ENCODE measurements around the gene CLDN6.

The CLDN6 gene

DNA sequence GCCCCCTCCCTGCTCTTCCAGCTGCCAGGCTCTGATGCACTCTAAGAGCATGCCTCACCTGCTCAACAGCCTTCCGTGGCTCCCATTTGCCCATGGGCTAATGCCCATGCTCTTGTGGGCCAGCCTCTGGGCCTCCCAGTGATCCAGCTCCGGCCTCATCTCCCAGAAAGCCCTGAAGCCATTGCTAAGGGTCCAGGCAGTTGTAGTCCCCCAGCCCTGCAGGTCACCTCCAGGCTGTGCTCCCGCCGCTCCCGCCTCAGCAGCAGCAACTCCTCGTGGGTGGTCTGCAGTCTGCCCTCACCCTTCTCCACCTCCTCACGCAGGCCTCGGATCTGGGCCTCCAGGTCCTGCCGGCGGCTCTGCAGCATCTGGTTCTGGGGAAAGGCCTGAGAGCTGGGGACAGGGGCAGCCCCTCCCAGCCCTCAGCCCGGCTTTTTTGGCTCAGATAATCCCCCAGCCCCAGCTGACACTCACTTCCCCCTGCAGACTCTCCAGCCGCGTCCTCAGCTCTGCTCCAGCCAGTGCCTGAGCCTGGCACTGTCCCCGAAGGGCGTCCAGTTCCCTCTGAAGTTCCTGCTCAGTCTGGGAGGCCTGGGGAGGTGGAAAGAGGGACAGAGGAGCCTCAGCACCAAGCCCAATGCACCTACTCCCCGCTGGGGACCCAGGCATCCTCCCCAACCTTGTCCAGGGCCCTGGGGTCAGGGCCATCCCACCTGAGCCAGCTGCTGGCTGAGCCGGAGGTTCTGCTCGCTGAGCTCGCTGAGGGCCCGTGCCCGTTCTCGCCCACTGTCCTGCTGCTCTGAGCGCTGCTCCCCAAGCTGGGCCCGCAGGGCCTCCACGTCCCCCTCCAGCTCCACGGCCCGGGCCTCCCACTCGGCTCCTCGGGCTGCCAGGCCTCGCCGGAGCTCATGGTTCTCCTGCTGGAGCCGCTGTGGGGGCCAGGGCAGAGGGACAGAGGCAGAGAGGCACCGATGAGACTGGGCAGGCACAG is 12.5 kb upstream of the CLDN6 start:
- no peak overlapping the region for H4K12ac ChIP-seq (ENCODE audit: low read depth, low read length)
- no peak overlapping the region for H3K18ac ChIP-seq (ENCODE audit: low read length)
- H4K8ac ChIP-seq (ENCODE audit: low read depth, low read length) = no peak overlapping the region
- no CpG with 5 or more reads among the region's 33 CpGs for WGBS (ENCODE audit: extremely low coverage, insufficient coverage, insufficient read length)
- H3K23ac ChIP-seq (ENCODE audit: low read length) = no peak overlapping the region
- no peak overlapping the region for H2BK12ac ChIP-seq (ENCODE audit: low read length)
- H2BK120ac ChIP-seq (ENCODE audit: insufficient read depth, low read length, poor library complexity) = no peak overlapping the region
- H3K27me3 ChIP-seq (ENCODE audit: insufficient read depth, low read length) = no peaks in the 10 kb centered on the region
- peaks cover 7% of the 10 kb centered on the region in 2 experiments for H3K4me1 ChIP-seq (ENCODE audit: control insufficient read depth in 1 of 2, insufficient read depth in 2 of 2, low read length in 2 of 2)
- no peak overlapping the region for H2AK5ac ChIP-seq (ENCODE audit: low read length)
- H3K79me1 ChIP-seq (ENCODE audit: low read length) = no peaks in the 10 kb centered on the region
- H3K9ac ChIP-seq (ENCODE audit: low read length) = no peak overlapping the region
- peaks cover 20% of the 10 kb centered on the region in 2 experiments for H3K36me3 ChIP-seq (ENCODE audit: control insufficient read depth in 1 of 2, insufficient read depth in 2 of 2, low read length in 2 of 2)
- no peaks in the 10 kb centered on the region for H3K9me3 ChIP-seq (ENCODE audit: insufficient read depth, low read depth, low read length)
- no peak overlapping the region for H3K4ac ChIP-seq (ENCODE audit: low read depth, low read length)
- no peak overlapping the region for H3K27ac ChIP-seq (ENCODE audit: low read depth, low read length)
- H2AFZ ChIP-seq (ENCODE audit: insufficient read depth, low read length, poor library complexity) = no peak overlapping the region
- no peak overlapping the region for H3K4me3 ChIP-seq (ENCODE audit: low read depth, low read length)
- H3K4me2 ChIP-seq (ENCODE audit: low read length) = no peak overlapping the region
- no peaks in the 10 kb centered on the region for H3K79me2 ChIP-seq (ENCODE audit: control insufficient read depth, insufficient read depth, low read length, poor library complexity)
- DNase-seq = no peak
- H4K91ac ChIP-seq (ENCODE audit: low read depth, low read length) = no peak overlapping the region
- no peak overlapping the region for H2BK5ac ChIP-seq (ENCODE audit: low read depth, low read length, poor library complexity)
- no peak overlapping the region for H3K14ac ChIP-seq (ENCODE audit: low read length)

DNA sequence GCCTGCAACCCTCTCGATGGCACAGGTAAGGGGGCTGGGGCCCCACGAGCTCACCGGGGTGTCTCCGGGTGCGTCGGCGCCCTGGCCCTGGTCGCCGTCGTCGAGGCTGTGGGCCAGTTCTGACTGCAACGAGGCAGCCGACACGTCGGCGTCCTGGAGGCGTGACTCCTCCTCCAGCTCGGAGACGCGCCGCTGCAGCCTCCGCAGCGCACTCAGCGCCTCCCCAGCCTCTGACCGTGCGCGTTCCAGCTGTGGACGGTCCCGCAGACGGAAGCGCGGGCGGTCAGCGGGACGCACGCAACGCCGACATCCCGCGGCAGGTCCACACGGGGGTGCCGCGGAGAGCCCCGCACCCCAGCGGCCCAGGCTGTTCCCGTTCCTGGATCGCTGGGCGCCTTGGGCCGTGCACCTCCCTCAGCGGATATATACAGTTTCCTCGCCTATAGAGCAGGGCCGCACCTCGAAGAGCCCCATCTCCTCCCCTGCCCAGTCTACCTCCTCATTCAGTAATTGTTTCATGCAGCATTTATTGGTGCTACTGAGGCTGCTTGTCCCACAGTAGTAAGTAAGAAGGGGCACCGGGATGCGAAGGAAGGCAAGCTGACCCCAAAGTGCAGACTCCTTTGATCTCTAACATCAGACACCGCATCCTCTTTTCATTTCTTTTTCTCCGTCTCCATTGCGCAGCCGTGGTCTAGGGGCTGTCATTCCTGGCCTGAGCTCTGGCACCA is 11.7 kb upstream of the CLDN6 start:
- Histone ChIP-seq H3K9me3 (ENCODE audit: insufficient read depth, low read depth, low read length) (no peaks in the 10 kb centered on the region), H3K36me3 (ENCODE audit: control insufficient read depth in 1 of 2, insufficient read depth in 2 of 2, low read length in 2 of 2) (peaks cover 20 to 22% of the 10 kb centered on the region in 2 experiments), H3K27ac (ENCODE audit: low read depth, low read length) (no peak overlapping the region), H2BK120ac (ENCODE audit: insufficient read depth, low read length, poor library complexity) (no peak overlapping the region), H2AK5ac (ENCODE audit: low read length) (no peak overlapping the region), H2AFZ (ENCODE audit: insufficient read depth, low read length, poor library complexity) (no peak overlapping the region), H4K12ac (ENCODE audit: low read depth, low read length) (no peak overlapping the region), H3K4ac (ENCODE audit: low read depth, low read length) (no peak overlapping the region), H3K27me3 (ENCODE audit: insufficient read depth, low read length) (no peaks in the 10 kb centered on the region), H4K91ac (ENCODE audit: low read depth, low read length) (no peak overlapping the region), H3K14ac (ENCODE audit: low read length) (no peak overlapping the region), H3K79me1 (ENCODE audit: low read length) (no peaks in the 10 kb centered on the region), H3K4me1 (ENCODE audit: control insufficient read depth in 1 of 2, insufficient read depth in 2 of 2, low read length in 2 of 2) (peaks cover 7% of the 10 kb centered on the region in 2 experiments), H3K4me2 (ENCODE audit: low read length) (no peak overlapping the region), H3K4me3 (ENCODE audit: low read depth, low read length) (no peak overlapping the region), H3K9ac (ENCODE audit: low read length) (no peak overlapping the region), H3K18ac (ENCODE audit: low read length) (no peak overlapping the region), H3K79me2 (ENCODE audit: control insufficient read depth, insufficient read depth, low read length, poor library complexity) (no peaks in the 10 kb centered on the region), H4K8ac (ENCODE audit: low read depth, low read length) (no peak overlapping the region), H2BK5ac (ENCODE audit: low read depth, low read length, poor library complexity) (no peak overlapping the region), H2BK12ac (ENCODE audit: low read length) (no peak overlapping the region), H3K23ac (ENCODE audit: low read length) (no peak overlapping the region)
- no CpG with 5 or more reads among the region's 59 CpGs for WGBS (ENCODE audit: extremely low coverage, insufficient coverage, insufficient read length)
- peak in 1 of 2 donors; percentile 51 for DNase-seq

DNA sequence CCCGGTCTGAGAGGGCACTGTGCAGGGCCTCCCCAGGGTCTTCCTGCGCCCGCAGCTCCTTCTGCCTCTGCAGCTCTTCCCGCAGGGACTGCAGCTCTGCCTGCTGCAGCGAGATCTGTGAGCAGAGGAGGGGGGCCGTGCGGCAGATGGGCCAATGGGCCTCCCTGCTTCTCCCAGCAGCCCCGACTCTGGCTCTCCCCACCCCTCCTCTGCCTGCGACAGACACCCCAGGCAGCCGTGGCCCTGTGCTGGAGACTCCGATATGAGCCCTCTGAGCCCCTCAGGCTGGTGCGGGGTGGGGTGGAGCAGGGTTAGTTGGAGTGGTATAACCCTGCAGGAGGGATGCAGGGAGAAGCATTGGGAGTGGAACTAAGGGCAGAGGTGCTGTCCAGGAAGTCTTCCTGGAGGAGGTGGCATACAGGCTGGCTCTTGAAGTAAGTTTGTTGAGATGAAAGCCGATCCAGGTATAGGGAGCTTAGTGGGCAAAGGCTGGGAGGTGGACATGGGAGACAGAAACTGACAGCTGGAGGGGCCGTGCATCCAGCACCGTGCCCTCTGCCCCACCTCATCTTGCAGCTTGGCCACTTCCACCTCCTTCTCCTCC is 10.8 kb upstream of the CLDN6 start:
- Histone ChIP-seq H3K18ac (ENCODE audit: low read length) (no peak overlapping the region), H3K4ac (ENCODE audit: low read depth, low read length) (no peak overlapping the region), H3K4me1 (ENCODE audit: control insufficient read depth in 1 of 2, insufficient read depth in 2 of 2, low read length in 2 of 2) (peaks cover 7% of the 10 kb centered on the region in 2 experiments), H4K12ac (ENCODE audit: low read depth, low read length) (no peak overlapping the region), H3K4me3 (ENCODE audit: low read depth, low read length) (no peak overlapping the region), H3K27ac (ENCODE audit: low read depth, low read length) (no peak overlapping the region), H2BK5ac (ENCODE audit: low read depth, low read length, poor library complexity) (no peak overlapping the region), H3K14ac (ENCODE audit: low read length) (no peak overlapping the region), H3K79me1 (ENCODE audit: low read length) (peaks cover 2% of the 10 kb centered on the region), H3K36me3 (ENCODE audit: control insufficient read depth in 1 of 2, insufficient read depth in 2 of 2, low read length in 2 of 2) (peaks cover 20 to 22% of the 10 kb centered on the region in 2 experiments), H2AK5ac (ENCODE audit: low read length) (no peak overlapping the region), H4K91ac (ENCODE audit: low read depth, low read length) (no peak overlapping the region), H3K23ac (ENCODE audit: low read length) (no peak overlapping the region), H3K9ac (ENCODE audit: low read length) (no peak overlapping the region), H2BK120ac (ENCODE audit: insufficient read depth, low read length, poor library complexity) (no peak overlapping the region), H2AFZ (ENCODE audit: insufficient read depth, low read length, poor library complexity) (no peak overlapping the region), H3K4me2 (ENCODE audit: low read length) (no peak overlapping the region), H4K8ac (ENCODE audit: low read depth, low read length) (no peak overlapping the region), H3K27me3 (ENCODE audit: insufficient read depth, low read length) (no peaks in the 10 kb centered on the region), H3K9me3 (ENCODE audit: insufficient read depth, low read depth, low read length) (no peaks in the 10 kb centered on the region), H2BK12ac (ENCODE audit: low read length) (no peak overlapping the region), H3K79me2 (ENCODE audit: control insufficient read depth, insufficient read depth, low read length, poor library complexity) (peaks cover 2% of the 10 kb centered on the region)
- no peak for DNase-seq
- no CpG with 5 or more reads among the region's 15 CpGs for WGBS (ENCODE audit: extremely low coverage, insufficient coverage, insufficient read length)

DNA sequence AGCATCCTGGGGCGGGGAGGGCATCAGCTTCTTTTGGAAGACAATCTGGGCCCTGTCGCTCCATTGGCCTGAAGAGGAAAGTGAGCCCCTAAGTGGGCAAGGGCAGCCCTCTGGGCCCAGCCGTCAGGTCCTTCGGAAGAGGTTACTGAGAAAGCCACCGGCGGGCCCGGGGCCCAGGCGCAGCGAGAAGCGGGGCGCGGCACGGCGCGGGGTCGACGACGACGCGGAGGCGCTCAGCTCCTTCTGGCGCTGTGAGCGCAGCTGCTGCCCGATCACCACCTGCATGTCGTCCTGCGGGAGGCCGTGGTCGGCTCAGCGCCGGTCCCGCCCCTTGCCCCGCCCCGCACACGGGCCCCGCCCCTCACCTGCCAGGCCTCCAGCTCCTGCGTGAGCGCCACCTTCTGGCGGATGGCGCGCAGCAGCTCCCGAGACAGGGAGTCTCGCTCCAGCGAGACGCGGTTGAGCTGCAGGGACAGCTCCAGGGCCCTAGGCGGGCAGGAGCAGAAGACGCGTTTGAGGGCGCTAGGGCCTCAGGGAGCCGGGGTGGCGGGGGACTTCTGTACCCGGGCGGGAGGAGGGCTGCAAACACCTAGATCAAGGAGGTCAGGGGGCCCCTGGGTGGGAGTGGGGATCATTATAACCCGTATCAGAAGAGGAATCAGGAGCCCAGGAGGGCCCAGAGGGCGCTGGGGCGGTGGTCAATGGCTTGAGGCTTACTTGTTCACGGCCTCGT is 10.2 kb upstream of the CLDN6 start:
- peak; percentile 83 to 97 for DNase-seq
- H3K27me3 ChIP-seq (ENCODE audit: insufficient read depth, low read length) = no peaks in the 10 kb centered on the region
- H2BK5ac ChIP-seq (ENCODE audit: low read depth, low read length, poor library complexity) = no peak overlapping the region
- no peak overlapping the region for H2BK120ac ChIP-seq (ENCODE audit: insufficient read depth, low read length, poor library complexity)
- no peak overlapping the region for H4K8ac ChIP-seq (ENCODE audit: low read depth, low read length)
- H3K79me1 ChIP-seq (ENCODE audit: low read length) = peaks cover 8% of the 10 kb centered on the region
- no peak overlapping the region for H2BK12ac ChIP-seq (ENCODE audit: low read length)
- H3K23ac ChIP-seq (ENCODE audit: low read length) = no peak overlapping the region
- WGBS (ENCODE audit: extremely low coverage, insufficient coverage, insufficient read length) = no CpG with 5 or more reads among the region's 58 CpGs
- no peak overlapping the region for H3K4ac ChIP-seq (ENCODE audit: low read depth, low read length)
- no peak overlapping the region for H3K27ac ChIP-seq (ENCODE audit: low read depth, low read length)
- H3K18ac ChIP-seq (ENCODE audit: low read length) = no peak overlapping the region
- H3K36me3 ChIP-seq (ENCODE audit: control insufficient read depth in 1 of 2, insufficient read depth in 2 of 2, low read length in 2 of 2) = peaks cover 20 to 22% of the 10 kb centered on the region in 2 experiments
- no peak overlapping the region for H2AFZ ChIP-seq (ENCODE audit: insufficient read depth, low read length, poor library complexity)
- H3K9me3 ChIP-seq (ENCODE audit: insufficient read depth, low read depth, low read length) = no peaks in the 10 kb centered on the region
- H3K4me3 ChIP-seq (ENCODE audit: low read depth, low read length) = no peak overlapping the region
- no peak overlapping the region for H4K12ac ChIP-seq (ENCODE audit: low read depth, low read length)
- H2AK5ac ChIP-seq (ENCODE audit: low read length) = no peak overlapping the region
- peaks cover 6% of the 10 kb centered on the region for H3K79me2 ChIP-seq (ENCODE audit: control insufficient read depth, insufficient read depth, low read length, poor library complexity)
- peak overlapping the region; percentile 66 for H3K4me2 ChIP-seq (ENCODE audit: low read length)
- H3K14ac ChIP-seq (ENCODE audit: low read length) = peak overlapping the region; percentile 9
- no peak overlapping the region for H4K91ac ChIP-seq (ENCODE audit: low read depth, low read length)
- H3K4me1 ChIP-seq (ENCODE audit: control insufficient read depth in 1 of 2, insufficient read depth in 2 of 2, low read length in 2 of 2) = peaks cover 9 to 12% of the 10 kb centered on the region in 2 experiments
- H3K9ac ChIP-seq (ENCODE audit: low read length) = no peak overlapping the region
